Effector memory CD8-positive, alpha-beta T cell (primary cell): Measurements from ENCODE around the gene MORF4L1.
"Not testable (repeated sequence)": the region's sequence is repeated elsewhere in the genome, so short reads cannot be mapped to it uniquely, and the experiment has no call there.

Experiments used
- ATAC-seq: fragments of 150-1000 bp; cut with Tn5 transposase; replicated peaks from 2 replicates; pipeline ENCODE4 v1.10.0; 2021; ENCODE audit warnings: mild to moderate bottlenecking, moderate library complexity
- DNase-seq, 3 experiments: peaks; one replicate each; pipeline ENCODE4 v3.0.0; 2021
- H3K27ac Mint-ChIP-seq, 2 donors: one replicate each; pipeline ENCODE4 v1.8.0; 2022; ENCODE audit warnings: mild to moderate bottlenecking in 2 of 2, mixed read lengths in 2 of 2, moderate library complexity in 2 of 2
- H3K27me3 Mint-ChIP-seq, 2 donors: one replicate each; pipeline ENCODE4 v1.8.0; 2022; ENCODE audit warnings: mixed read lengths in 2 of 2
- H3K36me3 Mint-ChIP-seq: one replicate; pipeline ENCODE4 v1.8.0; 2022; ENCODE audit warnings: mild to moderate bottlenecking, moderate library complexity, mixed read lengths; ENCODE audit not compliant: insufficient read depth
- H3K4me1 Mint-ChIP-seq, 2 donors: one replicate each; pipeline ENCODE4 v1.8.0; 2022; ENCODE audit warnings: low read depth in 2 of 2, mixed read lengths in 2 of 2
- H3K4me3 Mint-ChIP-seq, 2 donors: one replicate each; pipeline ENCODE4 v1.8.0; 2022; ENCODE audit warnings: mild to moderate bottlenecking in 2 of 2, mixed read lengths in 2 of 2, moderate library complexity in 2 of 2
- H3K9me3 Mint-ChIP-seq, 2 donors: one replicate each; pipeline ENCODE4 v1.8.0; 2022; ENCODE audit warnings: mixed read lengths in 2 of 2

MORF4L1 gene

GRCh38 chr15:78915341-78916087 lies 42.8 kb downstream of the MORF4L1 start:
- Mint-ChIP-seq H3K4me3 (no peak overlapping the region), H3K4me1 (peaks cover 9 to 13% of the 10 kb centered on the region in 2 donors), H3K27me3 (no peaks in the 10 kb centered on the region), H3K27ac (no peak overlapping the region), H3K9me3 (no peaks in the 10 kb centered on the region), H3K36me3 (peaks cover 59% of the 10 kb centered on the region)
- ATAC-seq (peak; percentile 14), DNase-seq (no peak)

- H3K9me3 Mint-ChIP-seq, result no peaks in the 10 kb centered on the region
- H3K4me3 Mint-ChIP-seq, result no peak overlapping the region
- peaks cover 8 to 13% of the 10 kb centered on the region in 2 donors for H3K4me1 Mint-ChIP-seq
- H3K36me3 Mint-ChIP-seq, result peaks cover 57% of the 10 kb centered on the region
- H3K27ac Mint-ChIP-seq, result no peak overlapping the region
- no peaks in the 10 kb centered on the region for H3K27me3 Mint-ChIP-seq
- ATAC-seq (no peak), DNase-seq (no peak)
Observed at GRCh38 chr15:78916088-78916487, 43.4 kb downstream of the MORF4L1 start.

DNA sequence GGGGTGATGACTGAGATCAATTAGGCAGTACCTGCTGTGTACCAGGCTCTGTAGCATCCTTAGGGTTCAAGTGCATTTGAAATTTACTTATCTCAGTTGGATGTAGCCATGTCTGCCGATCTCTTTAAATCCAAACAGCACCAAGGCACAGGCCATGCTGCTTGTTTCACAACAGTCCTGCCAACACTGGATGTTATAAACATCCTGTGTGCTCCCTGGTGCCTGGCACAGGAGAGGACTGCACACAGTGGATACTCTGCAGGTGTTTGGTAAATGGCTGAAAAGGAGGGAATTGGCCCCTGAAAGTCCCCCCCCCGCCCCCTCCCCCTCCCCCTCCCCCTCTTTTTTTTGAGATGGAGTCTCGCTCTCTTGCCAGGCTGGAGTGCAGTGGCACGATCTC lies 45.2 kb downstream of the MORF4L1 start:
- no peak for DNase-seq
- Mint-ChIP-seq H3K36me3 (peaks cover 57% of the 10 kb centered on the region), H3K4me1 (peaks cover 4% of the 10 kb centered on the region in 2 donors), H3K27ac (no peak overlapping the region), H3K27me3 (no peaks in the 10 kb centered on the region), H3K9me3 (no peaks in the 10 kb centered on the region), H3K4me3 (no peak overlapping the region)
- ATAC-seq, result no peak

DNA sequence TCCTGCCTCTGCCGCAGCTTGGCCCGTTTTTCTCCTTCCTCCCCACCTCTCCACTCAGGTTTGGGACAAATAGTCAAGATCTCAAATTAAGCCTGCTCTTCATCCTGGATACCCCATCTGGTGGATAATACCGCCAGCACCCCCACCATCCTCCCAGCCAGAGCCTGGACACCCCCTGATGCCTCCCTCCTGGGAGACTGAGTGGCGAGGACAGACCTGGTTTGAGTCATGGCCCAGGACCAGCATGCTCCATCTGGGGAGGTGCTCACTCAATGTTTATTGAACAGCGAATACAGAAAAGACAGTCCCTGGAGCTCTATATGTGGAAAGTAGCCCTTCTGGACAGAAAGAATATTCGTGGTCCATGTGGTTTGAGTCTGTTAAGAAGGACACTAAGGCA lies 48.8 kb downstream of the MORF4L1 start:
- Mint-ChIP-seq H3K27me3 (no peaks in the 10 kb centered on the region), H3K36me3 (peaks cover 59% of the 10 kb centered on the region), H3K27ac (no peak overlapping the region), H3K4me1 (peaks cover 2 to 4% of the 10 kb centered on the region in 2 donors), H3K9me3 (no peaks in the 10 kb centered on the region), H3K4me3 (no peak overlapping the region)
- no peak for ATAC-seq
- no peak for DNase-seq

DNA sequence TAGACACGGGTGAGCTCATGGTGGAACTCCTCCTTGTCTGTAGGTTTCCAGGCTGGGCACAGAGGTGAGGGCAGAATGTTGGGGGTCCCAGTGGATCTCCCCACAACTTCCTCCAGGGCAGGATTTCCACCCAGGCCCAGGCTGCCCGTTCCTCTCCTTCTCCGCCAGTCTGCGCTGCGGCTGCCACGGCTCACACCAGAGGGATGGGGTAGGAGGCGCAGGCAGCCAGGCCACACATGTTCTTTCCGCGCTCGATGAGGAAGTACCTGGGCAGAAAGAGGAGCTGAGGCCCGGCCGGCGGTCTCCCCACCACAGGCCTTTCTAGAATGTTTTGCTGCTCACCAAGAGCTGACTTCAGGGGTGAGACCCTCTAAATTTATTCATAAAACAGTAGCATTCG lies 49.2 kb downstream of the MORF4L1 start:
- H3K36me3 Mint-ChIP-seq, result peaks cover 55% of the 10 kb centered on the region
- peaks cover under 1% of the 10 kb centered on the region in 2 donors for H3K4me1 Mint-ChIP-seq
- H3K9me3 Mint-ChIP-seq, result no peaks in the 10 kb centered on the region
- H3K27me3 Mint-ChIP-seq, result no peaks in the 10 kb centered on the region
- peak overlapping the region in 1 of 2 donors; percentile 41 for H3K27ac Mint-ChIP-seq
- H3K4me3 Mint-ChIP-seq, result no peak overlapping the region
- ATAC-seq (no peak), DNase-seq (no peak)

- Mint-ChIP-seq H3K27ac (peak overlapping the region in 1 of 2 donors; percentile 41), H3K36me3 (peaks cover 53% of the 10 kb centered on the region), H3K4me1 (no peaks in the 10 kb centered on the region), H3K4me3 (no peak overlapping the region), H3K27me3 (no peaks in the 10 kb centered on the region), H3K9me3 (no peaks in the 10 kb centered on the region)
- ATAC-seq (no peak), DNase-seq (no peak)
Observed at GRCh38 chr15:78922527-78922926, 49.8 kb downstream of the MORF4L1 start.

DNA sequence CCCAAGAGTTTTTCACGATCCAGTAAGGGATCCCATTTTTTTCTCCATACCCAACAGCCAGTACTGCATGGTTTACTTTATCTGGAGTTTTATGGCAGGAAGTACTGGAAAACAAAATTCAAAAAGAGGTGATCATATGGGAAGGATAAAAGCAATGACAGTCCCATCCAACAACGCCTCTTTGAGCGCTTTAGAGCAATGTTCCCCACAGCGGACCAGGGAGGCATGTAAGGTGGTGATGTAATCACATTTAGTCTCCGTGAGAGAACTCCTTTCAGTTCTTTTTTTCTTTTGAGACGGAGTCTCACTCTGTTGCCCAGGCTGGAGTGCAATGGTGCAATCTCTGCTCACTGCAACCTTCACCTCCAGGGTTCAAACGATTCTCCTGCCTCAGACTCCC lies 50.3 kb downstream of the MORF4L1 start:
- H3K9me3 Mint-ChIP-seq, result no peaks in the 10 kb centered on the region
- ATAC-seq, result no peak
- no peaks in the 10 kb centered on the region for H3K27me3 Mint-ChIP-seq
- H3K4me1 Mint-ChIP-seq, result peaks cover 0 to 2% of the 10 kb centered on the region in 2 donors
- DNase-seq, result no peak
- peaks cover 56% of the 10 kb centered on the region for H3K36me3 Mint-ChIP-seq
- H3K4me3 Mint-ChIP-seq, result no peak overlapping the region
- no peak overlapping the region for H3K27ac Mint-ChIP-seq

GRCh38 chr15:78923480-78924360 lies 51.0 kb downstream of the MORF4L1 start:
- peaks cover 54% of the 10 kb centered on the region for H3K36me3 Mint-ChIP-seq
- H3K4me1 Mint-ChIP-seq, result peaks cover 0 to 3% of the 10 kb centered on the region in 2 donors
- no peak for DNase-seq
- peak overlapping the region; percentile 47 to 78 for H3K27ac Mint-ChIP-seq
- no peak for ATAC-seq
- H3K4me3 Mint-ChIP-seq, result no peak overlapping the region
- no peaks in the 10 kb centered on the region for H3K27me3 Mint-ChIP-seq
- no peaks in the 10 kb centered on the region for H3K9me3 Mint-ChIP-seq

GRCh38 chr15:78925076-78925624 lies 52.5 kb downstream of the MORF4L1 start:
- no peaks in the 10 kb centered on the region for H3K9me3 Mint-ChIP-seq
- H3K27me3 Mint-ChIP-seq, result no peaks in the 10 kb centered on the region
- ATAC-seq, result no peak
- peak overlapping the region; percentile 57 to 60 for H3K27ac Mint-ChIP-seq
- no peak overlapping the region for H3K4me3 Mint-ChIP-seq
- peaks cover 49% of the 10 kb centered on the region for H3K36me3 Mint-ChIP-seq
- no peak for DNase-seq
- peaks cover 0 to 3% of the 10 kb centered on the region in 2 donors for H3K4me1 Mint-ChIP-seq

DNA sequence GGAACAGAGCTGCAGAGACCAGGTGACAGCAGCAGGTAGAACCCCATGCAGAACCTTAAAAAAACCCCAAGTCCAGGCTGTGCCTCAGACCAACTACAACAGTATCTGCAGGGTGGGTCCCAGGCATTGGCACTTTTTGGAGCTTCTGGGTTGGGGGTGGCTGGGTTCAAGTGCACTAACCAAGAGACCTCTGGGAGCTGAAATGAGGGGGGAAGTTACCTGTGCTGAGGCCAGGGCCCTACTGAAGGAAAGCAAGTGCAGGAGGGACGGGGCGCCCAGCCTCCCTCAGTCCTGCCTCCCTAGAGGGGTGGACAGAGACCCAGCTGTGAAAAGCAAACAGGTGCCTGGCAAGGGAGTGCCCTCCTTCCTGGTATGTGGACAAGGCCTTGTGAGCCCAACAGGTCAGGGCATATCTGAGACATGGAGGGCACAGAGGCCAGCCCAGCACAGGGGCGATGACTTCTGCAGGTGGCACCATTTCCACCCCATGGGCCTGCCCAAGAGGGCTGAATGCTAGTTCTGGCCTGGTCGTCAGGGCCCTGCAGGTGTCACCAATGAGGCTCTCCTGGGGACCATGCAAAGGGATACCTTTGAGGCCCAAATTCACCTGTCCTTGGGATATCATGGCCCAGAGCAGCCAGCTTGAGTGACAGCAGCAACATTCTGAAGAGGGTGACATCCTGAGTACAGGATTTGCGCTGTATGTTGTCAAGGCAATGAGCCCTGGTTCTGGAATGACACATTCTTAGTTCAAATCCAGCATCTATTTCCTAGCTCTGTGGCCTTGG lies 53.5 kb downstream of the MORF4L1 start:
- H3K27me3 Mint-ChIP-seq, result no peaks in the 10 kb centered on the region
- H3K4me1 Mint-ChIP-seq, result peaks cover 0 to 3% of the 10 kb centered on the region in 2 donors
- ATAC-seq, result no peak
- peaks cover 43% of the 10 kb centered on the region for H3K36me3 Mint-ChIP-seq
- DNase-seq, result no peak
- H3K4me3 Mint-ChIP-seq, result no peak overlapping the region
- H3K9me3 Mint-ChIP-seq, result no peaks in the 10 kb centered on the region
- peak overlapping the region in 1 of 2 donors; percentile 57 for H3K27ac Mint-ChIP-seq

GRCh38 chr15:78927077-78927790 lies 54.5 kb downstream of the MORF4L1 start:
- DNase-seq (no peak), ATAC-seq (no peak)
- peaks cover 41% of the 10 kb centered on the region for H3K36me3 Mint-ChIP-seq
- H3K4me3 Mint-ChIP-seq, result no peak overlapping the region
- no peaks in the 10 kb centered on the region for H3K9me3 Mint-ChIP-seq
- H3K4me1 Mint-ChIP-seq, result peaks cover 0 to 3% of the 10 kb centered on the region in 2 donors
- no peaks in the 10 kb centered on the region for H3K27me3 Mint-ChIP-seq
- peak overlapping the region; percentile 63 to 79 for H3K27ac Mint-ChIP-seq

GRCh38 chr15:78928176-78928575 lies 55.5 kb downstream of the MORF4L1 start:
- H3K9me3 Mint-ChIP-seq, ATAC-seq, DNase-seq, H3K27me3 Mint-ChIP-seq, H3K4me1 Mint-ChIP-seq, H3K4me3 Mint-ChIP-seq: not testable (repeated sequence)
- H3K27ac Mint-ChIP-seq, result peak overlapping the region; percentile 63 to 79
- peaks cover 34% of the 10 kb centered on the region for H3K36me3 Mint-ChIP-seq
